ENCODE data around the gene TMEM163.
A peak's percentile ranks its signal among the peaks of the same experiment; 100 is the strongest.
"Not testable (repeated sequence)": the region's sequence is repeated elsewhere in the genome, so short reads cannot be mapped to it uniquely, and the experiment has no call there.

TMEM163 gene

GRCh38 chr2:134662751-134663150, 56.0 kb downstream of the TMEM163 start:
- no peak for DNase-seq

GRCh38 chr2:134660626-134661402, 58.0 kb downstream of the TMEM163 start:
- no peak for DNase-seq

- DNase-seq, result no peak
Observed at GRCh38 chr2:134659724-134660123, 59.1 kb downstream of the TMEM163 start.

GRCh38 chr2:134657650-134658250, 61.0 kb downstream of the TMEM163 start:
- DNase-seq, result peak in 2 of 5 experiments; percentile 33 to 35

- DNase-seq, result not testable (repeated sequence)
Observed at GRCh38 chr2:134656391-134656790, 62.4 kb downstream of the TMEM163 start.

GRCh38 chr2:134648586-134648985, 70.2 kb downstream of the TMEM163 start:
- no peak for DNase-seq

- no peak for DNase-seq
Observed at GRCh38 chr2:134647607-134648256, 71.1 kb downstream of the TMEM163 start.

GRCh38 chr2:134642938-134643337, 75.9 kb downstream of the TMEM163 start:
- no peak for DNase-seq

GRCh38 chr2:134640494-134640893, 78.3 kb downstream of the TMEM163 start:
- no peak for DNase-seq

- no peak for DNase-seq
Observed at GRCh38 chr2:134639265-134639664, 79.5 kb downstream of the TMEM163 start.

GRCh38 chr2:134636714-134637113, 82.1 kb downstream of the TMEM163 start:
- DNase-seq, result no peak

GRCh38 chr2:134634054-134634753, 84.6 kb downstream of the TMEM163 start:
- no peak for DNase-seq

GRCh38 chr2:134630504-134631159, 88.2 kb downstream of the TMEM163 start:
- DNase-seq, result no peak

GRCh38 chr2:134628453-134628852, 90.3 kb downstream of the TMEM163 start:
- no peak for DNase-seq

GRCh38 chr2:134626781-134627180, 92.0 kb downstream of the TMEM163 start:
- no peak for DNase-seq

GRCh38 chr2:134625311-134625710, 93.5 kb downstream of the TMEM163 start:
- DNase-seq, result no peak

GRCh38 chr2:134623796-134624195, 95.0 kb downstream of the TMEM163 start:
- DNase-seq, result peak in 1 of 5 experiments; percentile 74

GRCh38 chr2:134623046-134623445, 95.8 kb downstream of the TMEM163 start:
- DNase-seq, result no peak

GRCh38 chr2:134621939-134622705, 96.7 kb downstream of the TMEM163 start:
- peak in 1 of 5 experiments; percentile 6 for DNase-seq

- DNase-seq, result no peak
Observed at GRCh38 chr2:134619250-134619649, 99.5 kb downstream of the TMEM163 start.

- DNase-seq, result not testable (repeated sequence)
Observed at GRCh38 chr2:134615480-134615879, 103.3 kb downstream of the TMEM163 start.

GRCh38 chr2:134611316-134611715, 107.5 kb downstream of the TMEM163 start:
- no peak for DNase-seq

Data from T-helper 2 cell (primary cell).